HG03135 (cell line): ENCODE data around the gene PSD2.

Experiments used
- ATAC-seq: cut with Tn5 transposase; IDR thresholded peaks from one replicate; pipeline ENCODE4 v1.9.1; 2021; ENCODE audit warnings: mild to moderate bottlenecking, moderate library complexity; ENCODE audit not compliant: unreplicated experiment

PSD2 gene

DNA sequence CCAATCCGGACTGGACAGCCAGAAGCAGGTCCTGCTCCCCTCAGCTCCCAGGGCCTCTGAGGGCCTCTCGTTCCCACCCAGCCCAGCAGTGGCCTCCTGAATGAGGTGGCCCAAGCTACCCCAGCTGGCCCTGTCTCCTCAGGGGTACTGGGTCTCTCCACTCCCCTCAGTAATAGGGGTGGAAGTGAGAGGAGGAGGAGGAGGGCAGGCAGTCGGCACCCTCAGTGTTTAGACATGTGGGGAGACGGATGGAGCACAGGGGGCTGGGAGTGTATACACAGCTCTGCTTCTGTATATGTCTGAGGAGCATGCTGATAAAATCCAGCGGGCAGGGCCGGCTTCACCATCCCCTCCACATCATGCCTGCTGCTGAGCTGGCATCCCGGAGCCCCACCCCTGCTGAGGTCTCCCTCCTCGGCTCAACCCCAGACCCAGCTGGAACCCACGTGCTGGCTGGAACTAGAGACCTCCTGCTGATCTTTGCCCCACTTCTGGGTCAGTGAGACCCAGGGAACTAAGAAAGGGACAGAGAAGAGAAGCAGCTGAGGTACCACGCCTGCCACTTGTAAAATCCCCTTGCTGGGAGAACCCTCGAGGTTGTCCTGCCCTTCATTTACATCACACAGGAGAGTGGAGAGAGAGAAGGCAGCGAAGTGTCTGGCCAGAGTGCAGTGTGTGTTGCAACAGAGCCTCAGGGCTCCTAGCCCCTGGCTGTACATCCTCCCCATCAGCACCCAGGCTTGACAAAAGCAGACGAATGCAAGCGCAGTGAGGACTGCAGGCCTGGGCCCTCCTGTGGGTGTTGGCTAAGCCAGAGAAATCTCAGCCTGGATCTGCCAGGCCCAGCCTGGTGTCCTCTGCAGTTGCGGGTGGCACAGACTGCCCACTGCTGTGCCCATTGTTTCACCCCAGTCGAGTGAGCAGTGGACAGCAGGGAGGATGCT is 77.5 kb downstream of the PSD2 start:
- no peak for ATAC-seq

DNA sequence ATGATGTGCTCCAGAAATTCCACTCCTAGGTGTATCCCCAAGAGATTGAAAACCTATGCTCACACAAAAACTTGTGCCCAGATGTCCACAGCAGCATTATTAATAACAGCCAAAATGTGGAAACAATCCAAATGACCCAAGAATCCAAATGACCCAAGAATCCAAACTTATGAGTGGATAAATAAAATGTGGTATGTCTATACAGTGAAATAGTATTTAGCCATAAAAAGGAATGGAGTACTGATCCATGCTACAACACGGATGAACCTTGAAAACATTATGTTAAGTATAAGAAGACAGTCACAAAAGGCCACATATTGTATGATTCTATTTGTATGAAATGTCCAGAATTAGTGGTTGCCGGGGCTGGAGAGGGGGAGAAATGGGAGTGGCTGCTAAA is 80.3 kb downstream of the PSD2 start:
- no peak for ATAC-seq

DNA sequence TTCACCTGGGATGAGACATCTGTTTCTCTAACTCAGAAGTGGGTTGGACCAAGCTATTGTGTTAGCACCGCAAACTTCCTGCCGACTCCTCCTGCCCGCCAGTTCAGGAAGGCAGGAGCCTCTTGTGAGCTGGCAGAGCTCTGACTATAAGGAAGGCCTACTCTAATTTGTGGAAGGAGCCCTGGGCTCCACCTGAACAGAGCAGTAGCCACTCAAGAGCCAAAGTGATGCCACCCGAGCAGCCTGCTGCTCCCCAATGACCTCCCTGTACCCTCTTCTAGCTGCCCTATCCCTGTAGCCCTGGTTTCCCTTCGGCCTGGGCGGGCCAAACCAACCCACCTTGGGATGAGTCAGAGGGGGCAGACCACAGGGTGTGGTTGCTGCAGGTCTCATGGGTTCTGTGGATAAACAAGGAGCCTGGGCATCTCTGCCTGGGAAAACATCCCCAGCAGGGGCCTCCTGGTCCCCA is 81.6 kb downstream of the PSD2 start:
- ATAC-seq: no peak

DNA sequence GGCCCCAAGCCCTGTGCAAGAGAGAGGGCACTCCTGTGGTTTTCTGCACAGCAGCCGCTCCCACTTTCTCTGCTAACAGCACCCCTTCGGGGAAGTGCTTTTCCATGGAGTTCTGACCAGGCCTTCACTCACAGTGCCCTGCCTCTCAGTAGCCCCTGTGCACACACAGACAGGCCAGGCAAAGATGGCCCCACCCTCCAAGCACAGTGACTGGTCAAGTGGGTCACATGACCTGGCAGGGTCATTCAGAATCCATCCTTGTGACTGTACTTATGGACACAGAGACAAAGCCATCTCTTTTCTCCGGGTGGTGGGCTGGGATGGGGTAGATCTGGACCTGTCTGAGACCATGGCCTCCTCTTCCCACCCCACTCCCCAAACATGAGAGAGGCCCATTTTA is 82.5 kb downstream of the PSD2 start:
- ATAC-seq: no peak

DNA sequence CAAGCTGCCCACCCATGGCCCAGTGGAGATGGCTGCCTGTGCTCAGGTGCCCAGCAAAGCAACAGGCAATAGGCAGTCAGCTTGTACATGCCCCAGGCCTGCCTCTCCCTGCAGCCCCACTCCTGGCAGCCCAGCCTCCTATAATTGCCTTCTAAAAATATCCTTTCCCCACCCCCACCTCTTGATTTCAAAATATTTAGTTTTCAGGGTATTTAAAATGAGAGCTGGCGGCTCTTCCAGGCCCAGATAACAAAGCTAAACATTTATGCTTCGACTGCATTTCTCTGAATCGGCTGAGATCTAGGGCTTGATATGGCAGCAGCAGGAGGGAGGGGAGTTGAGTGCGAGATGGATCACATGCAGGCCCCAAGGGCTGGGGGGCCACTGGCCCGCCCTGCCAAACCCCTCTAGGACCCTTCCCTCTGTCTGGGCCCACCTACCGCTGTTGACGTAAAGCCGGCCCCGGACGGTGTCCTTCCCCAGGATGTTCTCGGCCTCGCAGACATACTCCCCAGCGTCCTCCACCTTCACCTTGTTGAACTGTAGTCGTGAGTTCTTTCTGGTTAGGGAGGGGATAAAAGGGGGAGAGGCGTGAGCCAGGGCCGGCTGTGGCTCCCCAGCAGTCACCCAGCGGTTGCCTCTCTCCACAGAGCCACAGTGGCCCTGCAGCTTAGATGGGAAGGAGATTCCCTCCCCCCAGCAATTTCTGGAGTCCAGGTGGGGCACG is 85.0 kb downstream of the PSD2 start:
- no peak for ATAC-seq

DNA sequence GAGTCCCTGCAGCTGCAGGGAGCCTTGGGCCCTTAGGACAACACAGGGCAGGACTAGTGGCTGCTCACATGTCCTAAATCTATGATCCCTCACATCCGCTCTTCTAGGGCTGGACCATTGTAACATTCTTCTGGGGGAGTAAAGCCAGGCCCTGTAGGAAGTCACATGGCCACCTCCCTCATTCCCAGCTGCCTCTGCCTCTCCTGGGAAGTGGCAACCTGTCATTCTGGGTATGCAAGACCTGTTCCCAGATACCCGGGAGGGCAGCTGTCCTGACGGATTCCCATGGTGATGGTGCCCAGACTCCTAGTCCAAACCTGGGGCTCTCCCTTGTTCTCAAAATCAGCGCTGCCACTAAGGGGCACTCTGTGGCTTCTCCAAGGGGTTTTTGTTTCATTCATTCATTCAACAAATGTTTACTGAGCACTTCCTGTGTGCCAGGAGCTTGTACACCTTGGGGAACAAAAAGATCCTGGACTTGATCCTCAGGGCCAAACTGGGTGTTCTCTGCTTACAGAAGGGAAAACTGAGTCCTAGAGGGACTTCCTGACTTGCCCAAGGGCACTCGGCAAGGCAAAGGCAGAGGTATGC is 85.6 kb downstream of the PSD2 start:
- ATAC-seq: no peak

DNA sequence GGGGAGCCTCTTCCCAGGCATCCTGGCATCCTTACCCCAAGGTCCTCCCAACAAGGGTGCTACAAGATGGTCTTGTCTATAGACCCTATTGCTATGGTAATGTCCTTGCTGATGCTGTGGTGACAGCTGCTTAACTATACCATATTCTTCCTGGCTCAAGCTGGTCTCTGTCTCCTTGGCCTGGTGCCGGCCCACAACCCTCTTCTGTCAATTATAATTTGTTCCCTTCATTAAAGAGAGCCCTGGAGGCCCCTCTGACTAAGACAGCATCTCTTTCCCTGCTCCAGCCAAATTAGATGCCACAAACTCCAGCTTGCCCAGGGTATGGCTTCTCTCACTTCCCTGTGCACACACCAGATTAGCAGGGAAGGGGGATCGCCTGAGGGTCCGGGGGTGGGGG is 86.7 kb downstream of the PSD2 start:
- no peak for ATAC-seq

DNA sequence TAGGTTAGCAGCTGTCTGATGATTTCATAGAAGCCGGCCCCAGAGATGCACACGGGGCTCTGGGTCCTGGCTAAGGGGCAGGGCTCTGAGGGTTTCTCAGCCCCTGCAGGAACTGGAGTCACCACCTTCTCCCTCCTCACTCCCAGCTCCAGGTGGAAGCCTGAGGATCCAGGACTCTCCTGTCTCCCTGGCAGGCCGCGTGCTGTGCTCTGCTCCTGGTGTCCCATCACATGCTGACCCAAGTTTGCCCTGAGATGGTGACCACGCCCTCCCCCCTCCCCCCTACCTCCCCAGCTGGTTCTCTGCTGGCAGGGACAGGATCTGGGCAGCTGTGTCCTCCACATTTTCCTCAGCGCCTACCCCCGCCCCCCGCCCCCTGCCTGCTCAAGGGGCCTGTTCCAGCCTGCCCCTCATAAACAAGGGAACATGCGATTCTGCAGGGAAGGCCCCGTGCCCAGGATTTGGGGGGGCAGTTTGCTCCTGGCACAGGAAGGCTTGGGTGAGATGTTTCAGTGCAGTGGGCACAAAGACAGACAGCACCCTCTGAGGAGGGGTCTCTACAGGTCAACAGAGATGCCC is 87.4 kb downstream of the PSD2 start:
- ATAC-seq: no peak

DNA sequence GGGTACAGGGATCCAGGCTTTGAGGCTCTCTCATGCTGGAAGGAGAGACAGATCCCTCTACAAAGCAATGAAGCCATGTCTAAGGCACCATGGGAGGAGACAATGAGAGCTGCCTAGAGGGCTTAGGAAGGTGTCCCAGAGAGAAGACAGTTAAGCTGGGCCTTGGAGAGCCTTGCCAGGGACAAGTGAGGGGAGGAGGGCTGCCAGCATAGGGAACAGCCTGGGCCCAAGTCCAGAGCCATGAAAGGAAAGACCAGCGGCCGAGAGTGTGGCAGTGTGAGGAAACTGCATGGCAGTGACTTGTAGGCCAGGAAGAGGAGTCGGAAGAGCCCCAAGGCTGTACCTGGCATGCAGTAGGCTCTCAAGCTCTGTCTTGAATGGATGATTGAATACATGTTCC is 88.5 kb downstream of the PSD2 start:
- no peak for ATAC-seq

DNA sequence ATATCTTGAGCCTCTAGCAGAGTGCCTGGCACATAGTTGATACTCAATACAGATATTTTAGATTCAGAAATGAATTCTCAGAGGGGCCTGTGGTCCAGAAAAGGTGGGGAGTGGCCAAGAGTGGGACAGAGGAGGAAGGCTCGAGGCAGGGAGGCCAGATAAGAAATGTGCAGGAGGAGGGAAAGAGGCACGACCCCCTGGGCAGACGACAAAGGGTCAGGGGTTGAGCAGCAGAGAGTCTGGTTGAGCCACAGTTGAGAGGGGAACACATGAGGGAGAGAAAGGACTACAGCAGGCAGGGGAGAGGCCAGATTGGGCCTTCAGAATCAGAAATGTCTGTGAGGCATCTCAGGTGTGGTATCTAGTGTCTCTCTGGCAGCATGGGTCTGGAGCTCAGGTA is 89.1 kb downstream of the PSD2 start:
- no peak for ATAC-seq

DNA sequence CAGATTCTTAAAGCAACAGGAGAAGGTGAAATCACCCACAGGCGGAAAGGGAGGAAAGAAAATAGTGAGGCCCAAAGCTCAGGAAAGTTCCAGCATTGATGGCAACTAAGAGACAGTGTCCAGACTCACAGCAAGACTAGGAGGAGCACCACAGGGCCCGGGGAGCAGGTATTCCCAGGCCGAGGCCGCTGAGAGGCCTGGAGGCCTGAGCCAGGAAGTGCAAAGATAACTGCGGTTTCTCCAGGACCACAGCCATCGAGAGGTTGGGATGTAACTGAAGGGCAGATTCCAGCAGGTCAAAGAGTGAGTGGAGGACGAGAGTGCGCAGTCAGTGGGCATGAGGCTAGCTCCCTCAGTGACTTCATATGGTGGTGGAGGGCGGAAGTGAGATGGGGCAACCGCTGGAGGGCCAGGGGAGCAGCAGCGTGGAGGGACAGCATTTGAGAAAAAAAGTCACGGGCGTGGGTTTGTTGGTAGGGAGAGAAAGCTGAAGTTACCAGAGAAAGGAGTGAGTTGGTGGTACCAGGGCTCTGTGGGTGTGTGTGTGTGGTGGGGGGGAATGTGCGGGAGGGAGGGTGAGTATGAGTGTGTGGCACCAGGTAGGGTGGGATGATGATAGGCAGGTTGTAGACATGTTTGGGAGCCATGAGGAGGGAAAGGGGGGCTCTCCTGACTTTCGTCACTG is 89.7 kb downstream of the PSD2 start:
- no peak for ATAC-seq

DNA sequence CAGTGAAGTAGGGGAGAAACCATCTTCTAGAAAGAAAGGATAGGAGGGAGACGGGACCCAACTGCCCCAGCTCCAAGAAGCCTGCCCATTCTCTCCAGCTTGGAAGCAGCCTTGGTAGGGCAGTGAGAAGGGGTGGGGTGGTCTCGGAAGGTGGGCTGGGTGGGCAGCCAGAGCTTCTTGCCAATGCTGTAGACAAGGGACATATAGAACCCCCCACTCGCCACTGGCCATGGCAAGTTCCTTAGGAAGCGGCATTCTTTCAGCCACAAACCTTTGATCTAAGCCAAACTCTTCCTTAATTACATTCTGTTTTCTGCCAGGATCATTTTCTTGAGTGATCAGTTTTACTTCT is 90.2 kb downstream of the PSD2 start:
- ATAC-seq: no peak

DNA sequence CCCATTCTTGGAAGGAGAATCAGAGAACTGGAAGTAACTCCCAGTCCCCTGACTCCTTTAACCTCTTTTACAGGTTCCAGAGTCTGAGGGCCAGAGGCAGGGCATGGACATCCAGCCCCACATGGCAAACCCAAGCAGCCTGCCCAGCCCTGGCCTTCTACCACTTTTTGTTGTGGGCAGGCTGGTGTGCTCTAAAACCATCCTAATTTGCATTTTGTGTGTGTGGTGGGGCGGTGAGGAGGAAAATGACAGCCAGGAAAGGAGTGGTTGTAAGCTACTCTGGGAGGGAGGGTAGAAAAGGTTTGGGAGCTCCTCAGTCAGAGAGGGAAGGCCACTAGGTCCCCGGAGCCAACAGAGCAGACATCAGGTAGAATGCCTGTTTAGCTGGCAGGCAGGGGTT is 90.6 kb downstream of the PSD2 start:
- no peak for ATAC-seq

DNA sequence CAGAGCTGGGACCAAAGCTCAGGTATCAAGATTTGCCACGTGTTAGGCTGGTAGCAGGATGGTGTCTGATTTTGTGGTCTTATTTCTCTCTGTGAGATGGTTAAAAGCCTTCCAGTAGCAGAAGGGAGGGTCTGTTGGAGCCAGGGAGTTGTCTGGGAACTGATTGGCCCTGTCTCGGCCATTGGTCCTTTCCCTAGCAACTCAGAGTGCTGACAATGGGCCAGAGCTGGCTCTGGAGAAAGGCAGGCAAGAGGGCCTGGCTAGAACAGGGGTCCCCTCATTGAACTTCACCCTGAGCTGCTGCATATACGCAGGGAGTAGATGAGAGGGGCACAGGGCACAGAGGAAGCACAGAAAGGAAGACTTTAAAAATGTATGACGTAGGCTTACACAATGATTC is 92.8 kb downstream of the PSD2 start:
- ATAC-seq: no peak

DNA sequence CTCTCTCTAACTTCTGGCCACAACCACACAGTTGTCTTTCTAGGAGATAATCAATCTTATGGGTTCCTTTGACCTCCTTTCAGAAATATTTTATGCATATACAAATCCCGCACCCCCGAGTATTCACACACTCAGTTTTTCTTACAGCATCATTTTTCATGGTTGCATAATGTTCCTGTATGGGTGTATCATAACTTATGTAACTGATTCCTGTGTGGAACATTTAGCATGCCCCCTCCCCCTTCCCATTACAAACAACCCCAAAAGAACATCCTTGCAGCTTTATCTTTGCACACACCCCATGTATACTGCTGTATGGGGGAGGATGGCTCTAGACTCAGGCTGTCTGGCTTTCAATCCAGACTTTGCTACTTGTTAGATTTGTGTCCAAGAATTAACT is 93.8 kb downstream of the PSD2 start:
- no peak for ATAC-seq

DNA sequence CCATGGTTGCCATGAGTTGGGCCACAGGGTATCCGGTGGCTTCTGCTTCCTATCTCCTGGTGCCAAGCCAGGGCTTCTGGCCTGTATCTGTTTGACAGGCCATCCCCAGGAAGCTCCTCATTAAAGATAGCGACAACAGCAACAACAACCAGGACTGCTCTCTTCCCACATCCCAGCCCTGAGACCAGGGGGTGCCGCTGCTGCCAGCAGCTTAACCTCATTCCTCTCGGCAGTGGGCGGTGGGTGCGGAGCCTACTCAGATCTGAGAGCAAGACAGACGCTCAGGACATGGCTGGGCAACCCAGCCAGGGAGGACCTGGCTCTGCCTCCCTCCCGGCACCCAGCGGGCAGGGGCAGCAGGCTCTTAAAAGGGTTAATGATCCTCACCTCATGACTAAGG is 98.3 kb downstream of the PSD2 start:
- no peak for ATAC-seq
